ENCODE measurements around the gene ASCC1. TPM values are rescaled to one million over a fixed set of nuclear protein-coding genes. Genes with fewer than 3 reads are reported as not detected.

Gene ASCC1
- total RNA-seq, 1 experiment from 2014 or later = 40.2 TPM

DNA sequence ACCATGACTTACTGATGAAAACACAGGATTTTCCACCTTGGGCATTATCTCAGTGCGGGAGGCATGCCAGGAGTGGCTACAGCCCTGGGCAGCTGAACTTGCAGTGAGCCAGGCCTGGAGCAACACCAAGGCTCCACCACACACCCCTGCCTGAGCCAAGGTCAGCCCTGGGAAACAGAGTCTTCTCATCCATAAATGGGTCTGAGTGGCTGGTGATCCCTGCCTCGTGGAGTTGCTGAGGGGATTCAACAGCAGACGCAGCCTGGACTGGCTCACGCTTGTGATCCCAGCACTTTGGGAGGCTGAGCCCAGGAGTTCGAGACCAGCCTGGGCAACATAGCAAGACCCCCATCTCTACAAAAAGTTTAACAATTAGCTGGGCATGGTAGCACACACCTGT is 160.0 kb downstream of the ASCC1 start:
- ChIA-PET POLR2A (ENCODE audit: low non-redundant PET) (no interaction called here), CTCF (interaction anchor here (0.6 kb wide), 1 partner anchor 255 kb away, joined by 4 read pairs; no protein-coding TSS in a partner anchor)
- BruUV-seq (replicated peaks) = no TSS peak
- intact Hi-C loops (cut with micrococcal nuclease; ENCODE audit: unreplicated experiment) = no loop called here
- Histone ChIP-seq H3K27ac (ENCODE audit: low read depth, low read length, poor library complexity, severe bottlenecking) (no peak overlapping the region), H3K27me3 (replicated peaks; ENCODE audit: insufficient read depth, low read depth, low read length, poor library complexity) (no peaks in the 10 kb centered on the region), H3K36me3 (ENCODE audit: insufficient read depth, low read length, poor library complexity, severe bottlenecking) (no peaks in the 10 kb centered on the region), H3K4me1 (ENCODE audit: insufficient read depth, low read length, poor library complexity, severe bottlenecking) (peaks cover 9% of the 10 kb centered on the region), H3K9me3 (ENCODE audit: low read depth, low read length, poor library complexity, severe bottlenecking) (no peaks in the 10 kb centered on the region), H3K4me3 (ENCODE audit: low read depth, low read length, poor library complexity, severe bottlenecking) (no peak overlapping the region)
- no peak for TF ChIP-seq CTCF (conservative IDR thresholded peaks at IDR 0.05; ENCODE audit: low read depth, low read length)
- no peak for TF ChIP-seq EZH2 (IDR thresholded peaks at IDR 0.05; ENCODE audit: borderline replicate concordance, low read depth, low read length, poor library complexity, severe bottlenecking)
- DNase-seq (ENCODE audit: low spot score) = no peak

DNA sequence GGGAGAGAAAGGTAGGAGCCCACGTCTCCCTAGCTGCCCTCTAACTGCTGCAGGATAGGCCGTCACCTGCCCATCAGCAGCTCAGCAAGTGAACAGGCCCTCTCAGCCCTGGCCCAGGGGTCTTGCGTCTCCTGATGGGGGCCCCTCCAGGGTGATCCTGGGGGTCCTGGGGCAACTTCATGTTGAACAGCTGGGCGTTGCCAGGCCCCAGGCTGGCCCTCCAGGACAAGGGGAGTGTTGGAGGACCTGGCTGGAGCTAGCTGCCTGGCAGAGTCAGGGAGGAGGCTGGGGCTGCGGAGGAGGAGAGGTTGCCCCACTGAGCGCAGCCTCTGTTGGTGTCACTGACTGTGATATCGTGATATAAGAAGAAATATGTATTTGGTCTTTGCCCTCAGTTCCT is 162.4 kb downstream of the ASCC1 start:
- Histone ChIP-seq H3K36me3 (ENCODE audit: insufficient read depth, low read length, poor library complexity, severe bottlenecking) (no peaks in the 10 kb centered on the region), H3K9me3 (ENCODE audit: low read depth, low read length, poor library complexity, severe bottlenecking) (no peaks in the 10 kb centered on the region), H3K4me1 (ENCODE audit: insufficient read depth, low read length, poor library complexity, severe bottlenecking) (no peaks in the 10 kb centered on the region), H3K27ac (ENCODE audit: low read depth, low read length, poor library complexity, severe bottlenecking) (no peak overlapping the region), H3K4me3 (ENCODE audit: low read depth, low read length, poor library complexity, severe bottlenecking) (no peak overlapping the region), H3K27me3 (replicated peaks; ENCODE audit: insufficient read depth, low read depth, low read length, poor library complexity) (no peaks in the 10 kb centered on the region)
- ChIA-PET POLR2A (ENCODE audit: low non-redundant PET) (interaction anchor here (0.6 kb wide), 1 partner anchor 121 kb away, joined by 3 read pairs; no protein-coding TSS in a partner anchor), CTCF (no interaction called here)
- intact Hi-C loops (cut with micrococcal nuclease; ENCODE audit: unreplicated experiment) = no loop called here
- DNase-seq (ENCODE audit: low spot score) = no peak
- no peak for TF ChIP-seq EZH2 (IDR thresholded peaks at IDR 0.05; ENCODE audit: borderline replicate concordance, low read depth, low read length, poor library complexity, severe bottlenecking)
- no peak for TF ChIP-seq CTCF (conservative IDR thresholded peaks at IDR 0.05; ENCODE audit: low read depth, low read length)
- no TSS peak for BruUV-seq (replicated peaks)

GRCh38 chr10:72050873-72051272 is 165.2 kb downstream of the ASCC1 start:
- no peak overlapping the region for H3K4me3 ChIP-seq (ENCODE audit: low read depth, low read length, poor library complexity, severe bottlenecking)
- CTCF ChIA-PET = interaction anchor here (0.6 kb wide), 2 partner anchors 10 to 278 kb away, joined by 3 to 8 read pairs; partner anchors contain the start of gene VSIR
- H3K27me3 ChIP-seq (replicated peaks; ENCODE audit: insufficient read depth, low read depth, low read length, poor library complexity) = no peaks in the 10 kb centered on the region
- H3K36me3 ChIP-seq (ENCODE audit: insufficient read depth, low read length, poor library complexity, severe bottlenecking) = no peaks in the 10 kb centered on the region
- BruUV-seq (replicated peaks) = no TSS peak
- POLR2A ChIA-PET (ENCODE audit: low non-redundant PET) = no interaction called here
- intact Hi-C loops (cut with micrococcal nuclease; ENCODE audit: unreplicated experiment) = no loop called here
- H3K4me1 ChIP-seq (ENCODE audit: insufficient read depth, low read length, poor library complexity, severe bottlenecking) = no peaks in the 10 kb centered on the region
- no peak overlapping the region for H3K27ac ChIP-seq (ENCODE audit: low read depth, low read length, poor library complexity, severe bottlenecking)
- TF ChIP-seq EZH2 (IDR thresholded peaks at IDR 0.05; ENCODE audit: borderline replicate concordance, low read depth, low read length, poor library complexity, severe bottlenecking) (no peak), CTCF (conservative IDR thresholded peaks at IDR 0.05; ENCODE audit: low read depth, low read length) (no peak)
- no peak for DNase-seq (ENCODE audit: low spot score)
- H3K9me3 ChIP-seq (ENCODE audit: low read depth, low read length, poor library complexity, severe bottlenecking) = no peaks in the 10 kb centered on the region
